WTC11 (cell line): ENCODE results near the gene KIAA1328. TPM values are rescaled to one million over a fixed set of nuclear protein-coding genes. Genes with fewer than 3 reads are reported as not detected.

Source experiments
- ATAC-seq: fragments of 200-7000 bp; cut with Tn5 transposase; 2 replicates; pipeline ENCODE4 v1.10.0; 2021; ENCODE audit warnings: mild to moderate bottlenecking, moderate library complexity
- CTCF ChIA-PET: fragments of 300-600 bp; sonication (Branson Sonifier 250); formaldehyde crosslinking; loops from one replicate; lab custom pipeline; 2021; ENCODE audit warnings: antibody characterized with exemption; lab: Charles Lee
- POLR2A ChIA-PET: fragments of 350-600 bp; sonication (Branson Sonifier 250); formaldehyde crosslinking; loops from one replicate; lab custom pipeline; 2021; ENCODE audit warnings: antibody characterized with exemption; lab: Charles Lee
- DNase-seq: peaks from one replicate; pipeline ENCODE4 v3.0.0; 2021; ENCODE audit warnings: low spot score
- H3K27ac Mint-ChIP-seq: 2 replicates; pipeline ENCODE4 v1.8.0; 2021; ENCODE audit warnings: mixed read lengths
- H3K27me3 Mint-ChIP-seq: 2 replicates; pipeline ENCODE4 v1.8.0; 2021; ENCODE audit warnings: low read depth, mild to moderate bottlenecking, moderate library complexity, mixed read lengths
- H3K36me3 Mint-ChIP-seq: 2 replicates; pipeline ENCODE4 v1.8.0; 2021; ENCODE audit warnings: mixed read lengths
- H3K4me1 Mint-ChIP-seq: 2 replicates; pipeline ENCODE4 v1.8.0; 2022; ENCODE audit warnings: mixed read lengths
- H3K4me3 Mint-ChIP-seq: 2 replicates; pipeline ENCODE4 v1.8.0; 2021; ENCODE audit warnings: mild to moderate bottlenecking, moderate library complexity, mixed read lengths
- H3K9me3 Mint-ChIP-seq: 2 replicates; pipeline ENCODE4 v1.8.0; 2021; ENCODE audit warnings: mixed read lengths
- AFF4 ChIP-seq: sonication (generic); formaldehyde crosslinking; IDR thresholded peaks from 2 replicates; pipeline ENCODE4 v1.8.1; 2023; ENCODE audit warnings: mild to moderate bottlenecking, missing genetic modification reagents, borderline replicate concordance
- CREB1 ChIP-seq: sonication (generic); formaldehyde crosslinking; IDR thresholded peaks from 2 replicates; pipeline ENCODE4 v1.8.0; 2023; ENCODE audit warnings: mild to moderate bottlenecking, missing genetic modification reagents
- E2F4 ChIP-seq: sonication (generic); formaldehyde crosslinking; IDR thresholded peaks from 2 replicates; pipeline ENCODE4 v1.8.1; 2022; ENCODE audit warnings: low read depth, mild to moderate bottlenecking, moderate library complexity, missing genetic modification reagents, borderline replicate concordance
- ERG ChIP-seq: fragments of 250-450 bp; sonication (Bioruptor Pico); IDR thresholded peaks from 2 replicates; pipeline ENCODE4 v1.8.0; 2021; ENCODE audit warnings: mild to moderate bottlenecking
- FOXP1 ChIP-seq: sonication (generic); formaldehyde crosslinking; IDR thresholded peaks from 2 replicates; pipeline ENCODE4 v1.8.0; 2022; ENCODE audit warnings: missing genetic modification reagents, mild to moderate bottlenecking, moderate library complexity, borderline replicate concordance
- GABPB1 ChIP-seq: sonication (generic); formaldehyde crosslinking; IDR thresholded peaks from 2 replicates; pipeline ENCODE4 v1.8.1; 2023; ENCODE audit warnings: mild to moderate bottlenecking, missing genetic modification reagents
- HMGXB4 ChIP-seq: sonication (generic); formaldehyde crosslinking; IDR thresholded peaks from 2 replicates; pipeline ENCODE4 v1.8.1; 2023; ENCODE audit warnings: mild to moderate bottlenecking, moderate library complexity, missing genetic modification reagents
- NFATC4 ChIP-seq: fragments of 250-450 bp; sonication (Bioruptor Pico); IDR thresholded peaks from 2 replicates; pipeline ENCODE4 v1.9.0; 2021; ENCODE audit warnings: mild to moderate bottlenecking
- NR1H2 ChIP-seq: sonication (generic); formaldehyde crosslinking; IDR thresholded peaks from 2 replicates; pipeline ENCODE4 v1.9.0; 2021; ENCODE audit warnings: mild to moderate bottlenecking, moderate library complexity, missing genetic modification reagents
- SOX15 ChIP-seq: fragments of 250-450 bp; sonication (Bioruptor Pico); IDR thresholded peaks from 2 replicates; pipeline ENCODE4 v1.9.0; 2021; ENCODE audit warnings: mild to moderate bottlenecking
- USF1 ChIP-seq: sonication (generic); formaldehyde crosslinking; IDR thresholded peaks from 2 replicates; pipeline ENCODE4 v1.8.0; 2022; ENCODE audit warnings: mild to moderate bottlenecking, missing genetic modification reagents
- USF2 ChIP-seq: sonication (generic); formaldehyde crosslinking; IDR thresholded peaks from 2 replicates; pipeline ENCODE4 v1.8.1; 2023; ENCODE audit warnings: mild to moderate bottlenecking, missing genetic modification reagents, moderate library complexity
- ZBTB43 ChIP-seq: sonication (generic); formaldehyde crosslinking; IDR thresholded peaks from 2 replicates; pipeline ENCODE4 v1.8.1; 2023; ENCODE audit warnings: mild to moderate bottlenecking, missing genetic modification reagents
- ZNF138 ChIP-seq: sonication (generic); formaldehyde crosslinking; conservative IDR thresholded peaks from 2 replicates; pipeline ENCODE4 v1.8.1; 2022; ENCODE audit warnings: mild to moderate bottlenecking, moderate library complexity, missing genetic modification reagents
- ZNF423 ChIP-seq: fragments of 250-450 bp; sonication (Bioruptor Pico); IDR thresholded peaks from 2 replicates; pipeline ENCODE4 v2.1.2; 2022; ENCODE audit warnings: mild to moderate bottlenecking, moderate library complexity
- total RNA-seq: library from RNA; stranded (reverse); gene quantifications from 3 replicates; pipeline ENCODE4 v1.2.3, GENCODE V29; 2021

Gene KIAA1328
- total RNA-seq, 1 experiment from 2014 or later: 4.8 TPM

- TF ChIP-seq CREB1 (CRISPR knock-in tag) (no peak), NR1H2 (no peak)
These were observed 393.5 kb downstream of the KIAA1328 start (continued) for GRCh38 chr18:37222354-37222998.

GRCh38 chr18:37222999-37223378 is 394.1 kb downstream of the KIAA1328 start:
- Mint-ChIP-seq H3K4me3 (no peak overlapping the region), H3K4me1 (peaks cover 29% of the 10 kb centered on the region), H3K27me3 (peaks cover 99% of the 10 kb centered on the region), H3K9me3 (peaks cover 4% of the 10 kb centered on the region), H3K27ac (no peak overlapping the region), H3K36me3 (no peaks in the 10 kb centered on the region; the same call in 1 of the 2 replicates)
- ChIA-PET POLR2A (no interaction called here), CTCF (interaction anchor here (0.6 to 1.5 kb wide), 2 partner anchors 91 to 1207 kb away, joined by 3 read pairs; no protein-coding TSS in a partner anchor)
- ATAC-seq (no peak), DNase-seq (no peak)
- TF ChIP-seq ZBTB43 (CRISPR knock-in tag) (no peak), GABPB1 (peak; percentile 85), NFATC4 (CRISPR knock-in tag) (no peak)

- TF ChIP-seq AFF4 (CRISPR knock-in tag) (no peak), USF2 (CRISPR knock-in tag) (no peak), FOXP1 (CRISPR knock-in tag) (no peak), ERG (CRISPR knock-in tag) (no peak), ZNF423 (no peak)
- Mint-ChIP-seq H3K9me3 (peaks cover 4% of the 10 kb centered on the region), H3K4me1 (peaks cover 12% of the 10 kb centered on the region), H3K4me3 (no peak overlapping the region), H3K36me3 (no peaks in the 10 kb centered on the region), H3K27ac (no peak overlapping the region), H3K27me3 (peaks cover 99% of the 10 kb centered on the region)
- ATAC-seq: no peak
- POLR2A ChIA-PET: no interaction called here
- DNase-seq: no peak
- CTCF ChIA-PET: interaction anchor here (0.8 kb wide), 1 partner anchor 283 kb away, joined by 3 read pairs; no protein-coding TSS in a partner anchor
These were observed 396.4 kb downstream of the KIAA1328 start for GRCh38 chr18:37225279-37225678.

- ATAC-seq (no peak), DNase-seq (no peak)
- no peak overlapping the region for H3K27ac Mint-ChIP-seq
- H3K27me3 Mint-ChIP-seq: peaks cover 85% of the 10 kb centered on the region
- peaks cover 4% of the 10 kb centered on the region for H3K9me3 Mint-ChIP-seq
- POLR2A ChIA-PET: no interaction called here
- CTCF ChIA-PET: no interaction called here
- no peak overlapping the region for H3K4me3 Mint-ChIP-seq
- no peaks in the 10 kb centered on the region for H3K36me3 Mint-ChIP-seq
- no peaks in the 10 kb centered on the region for H3K4me1 Mint-ChIP-seq
- TF ChIP-seq ZNF138 (no peak), E2F4 (CRISPR knock-in tag) (no peak), SOX15 (CRISPR knock-in tag) (no peak), HMGXB4 (no peak), USF1 (CRISPR knock-in tag) (no peak)
These were observed 401.8 kb downstream of the KIAA1328 start for GRCh38 chr18:37230768-37231167.
